GM20431 (cell line): Measurements from ENCODE around the gene HGF.
"Not testable (repeated sequence)": the region's sequence is repeated elsewhere in the genome, so short reads cannot be mapped to it uniquely, and the experiment has no call there.

Experiments used
- in situ Hi-C: fragments of 300-500 bp; cut with MseI, MboI; formaldehyde crosslinking; loops from one replicate; pipeline ENCODE4 v1.15.0; 2020; ENCODE audit warnings: low sequenced_read_pairs; ENCODE audit not compliant: unreplicated experiment

HGF gene

DNA sequence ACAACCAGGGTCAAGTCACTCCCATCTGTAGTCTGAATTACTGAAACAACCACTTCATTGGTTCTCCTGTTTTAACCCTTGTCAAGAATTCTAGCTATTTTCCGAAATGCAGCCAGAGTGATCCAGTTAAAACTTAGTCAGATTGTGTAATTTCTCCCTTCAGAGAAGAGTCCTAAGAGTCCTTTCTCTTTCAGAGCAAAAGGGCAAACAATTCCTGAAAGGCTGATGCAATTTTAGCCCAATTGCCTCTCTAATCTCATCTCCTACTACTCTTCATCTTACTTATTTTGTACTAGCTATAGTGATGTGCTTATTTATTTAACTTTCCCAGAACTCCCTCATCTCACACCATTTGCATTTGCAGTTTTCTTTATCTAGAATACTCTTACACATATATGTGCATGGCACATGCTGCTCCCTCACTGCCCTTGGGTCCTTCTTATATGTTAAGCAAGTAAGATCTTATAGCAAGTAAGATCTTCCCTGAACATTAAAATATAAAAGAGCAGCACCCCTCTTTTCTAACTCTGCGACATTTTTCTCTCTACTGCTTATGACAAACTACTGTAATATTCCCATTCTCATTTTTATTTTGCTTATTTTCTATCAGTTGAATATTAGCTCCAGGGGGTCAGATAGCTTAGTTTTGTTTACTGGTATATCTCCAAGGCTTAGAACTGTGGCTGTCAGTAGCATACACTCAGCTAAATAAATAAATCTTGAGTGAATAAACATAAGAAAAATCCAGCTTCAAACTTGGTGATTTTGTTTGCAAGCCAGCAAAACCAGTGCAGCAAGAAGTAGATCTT lies 44.6 kb downstream of the HGF start:
- in situ Hi-C loops, result no loop called here

- in situ Hi-C loops, result not testable (repeated sequence)
Measured at GRCh38 chr7:81722250-81722649, 47.6 kb downstream of the HGF start.

- in situ Hi-C loops, result no loop called here
Measured at GRCh38 chr7:81721437-81721836, 48.4 kb downstream of the HGF start.

DNA sequence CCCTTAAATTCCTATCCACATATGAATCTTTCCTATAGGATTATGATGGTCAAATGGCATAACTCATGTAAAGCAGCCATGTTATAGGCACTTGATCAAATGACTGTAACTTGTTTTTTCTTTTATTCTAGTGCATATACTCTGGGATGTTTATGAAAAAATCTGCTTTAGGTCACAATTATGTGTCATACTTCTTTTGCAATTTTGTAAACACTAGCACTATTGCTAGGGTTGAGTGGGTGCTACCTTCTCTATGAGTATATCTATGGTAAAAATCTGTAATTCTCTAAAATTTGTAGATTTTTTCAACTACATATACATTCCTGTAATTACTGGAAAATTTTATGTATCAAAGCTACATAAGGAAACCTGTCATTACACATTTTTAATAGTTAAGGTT lies 50.0 kb downstream of the HGF start:
- in situ Hi-C loops, result no loop called here

DNA sequence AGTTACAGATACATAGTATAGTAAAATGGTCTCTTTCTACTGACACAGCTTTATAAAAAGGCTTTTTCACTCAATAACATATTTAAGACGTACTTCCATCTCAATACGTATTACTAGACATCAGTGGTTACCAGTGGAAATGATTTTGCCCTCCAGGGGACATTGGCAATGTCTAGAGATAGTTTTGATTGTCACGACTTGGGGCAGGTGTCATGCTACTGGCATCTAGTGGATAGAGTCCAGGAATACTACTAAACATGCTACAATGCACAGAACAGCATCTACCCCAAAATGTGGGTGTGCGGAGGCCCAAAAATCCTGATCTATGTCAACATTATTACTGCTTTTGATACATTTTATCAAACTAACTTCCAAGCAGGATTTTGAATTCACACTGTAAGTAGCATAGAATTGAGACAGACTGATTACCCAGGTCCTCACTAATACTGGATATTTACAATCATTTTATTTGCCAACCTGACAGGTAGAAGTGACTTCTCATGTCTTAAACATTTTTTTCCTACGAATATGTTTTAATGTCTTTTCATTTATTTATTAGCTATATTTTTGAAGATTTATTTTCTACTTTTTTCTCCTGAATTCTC lies 53.8 kb downstream of the HGF start:
- in situ Hi-C loops, result no loop called here

- in situ Hi-C loops, result no loop called here
Measured at GRCh38 chr7:81714306-81714705, 55.5 kb downstream of the HGF start.

DNA sequence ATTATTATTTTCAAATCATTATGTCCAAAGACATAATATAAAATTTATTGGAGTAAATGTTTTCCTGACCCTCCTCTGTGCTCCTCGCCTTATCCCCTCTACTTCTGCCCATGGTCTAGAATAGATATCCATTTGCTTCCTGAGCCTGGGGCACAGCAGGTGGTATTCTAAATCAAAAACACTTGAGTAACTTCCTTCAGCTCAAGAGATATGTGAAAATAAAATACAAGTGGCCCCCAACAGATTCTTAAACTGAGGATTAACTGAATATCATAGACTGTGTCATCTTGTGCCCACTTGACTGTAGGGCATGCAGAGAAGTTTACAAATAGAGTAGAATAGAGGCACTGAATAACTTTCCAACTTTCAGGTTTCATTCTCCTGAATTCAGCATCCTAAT lies 59.1 kb downstream of the HGF start:
- in situ Hi-C loops, result no loop called here

DNA sequence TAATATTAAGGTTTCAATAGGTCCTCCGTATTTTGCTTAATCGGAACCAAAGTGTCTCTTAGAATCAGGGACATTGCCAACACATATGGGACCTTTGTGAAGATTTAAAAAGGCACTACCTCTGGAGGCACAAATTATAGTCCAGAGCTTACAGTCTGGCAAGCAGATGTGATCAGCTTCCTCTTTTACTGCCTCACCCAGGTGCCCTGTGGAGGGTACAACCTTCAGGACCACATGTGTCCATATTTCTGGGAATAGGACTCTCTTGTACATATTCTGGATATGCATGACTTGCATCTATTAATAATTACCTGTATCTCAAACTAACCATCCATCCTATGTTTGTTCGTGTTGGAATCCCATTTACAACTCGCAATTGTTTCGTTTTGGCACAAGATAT lies 60.0 kb downstream of the HGF start:
- in situ Hi-C loops, result no loop called here

GRCh38 chr7:81707966-81708365 lies 61.9 kb downstream of the HGF start:
- in situ Hi-C loops, result no loop called here

DNA sequence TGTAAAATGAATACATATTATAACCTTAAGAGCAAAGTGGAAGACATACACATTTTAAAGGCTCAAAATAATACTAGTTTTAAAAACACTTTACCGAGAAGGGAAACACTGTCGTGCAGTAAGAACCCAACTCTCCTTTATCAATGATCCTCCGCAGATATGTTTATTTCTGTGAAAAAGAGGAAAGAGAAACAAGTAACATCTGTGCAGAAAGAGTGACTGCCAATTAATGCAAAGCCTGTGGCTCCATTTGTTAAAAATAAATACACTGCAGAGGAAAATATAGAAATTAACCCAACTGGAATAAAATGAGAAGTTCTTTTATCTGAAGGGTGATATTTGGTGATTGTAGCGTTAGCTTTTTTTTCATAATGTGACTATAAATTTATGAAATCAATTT lies 62.7 kb downstream of the HGF start:
- in situ Hi-C loops, result no loop called here

GRCh38 chr7:81705206-81705605 lies 64.6 kb downstream of the HGF start:
- in situ Hi-C loops, result no loop called here

- in situ Hi-C loops, result no loop called here
Measured at GRCh38 chr7:81704595-81704994, 65.3 kb downstream of the HGF start.

GRCh38 chr7:81698965-81699364 lies 70.9 kb downstream of the HGF start:
- in situ Hi-C loops, result no loop called here

GRCh38 chr7:81694711-81695110 lies 75.1 kb downstream of the HGF start:
- in situ Hi-C loops, result no loop called here

- in situ Hi-C loops, result no loop called here
Measured at GRCh38 chr7:81693894-81694293, 76.0 kb downstream of the HGF start.

- in situ Hi-C loops, result no loop called here
Measured at GRCh38 chr7:81693080-81693479, 76.8 kb downstream of the HGF start.

GRCh38 chr7:81692146-81692905 lies 77.5 kb downstream of the HGF start:
- in situ Hi-C loops, result no loop called here

DNA sequence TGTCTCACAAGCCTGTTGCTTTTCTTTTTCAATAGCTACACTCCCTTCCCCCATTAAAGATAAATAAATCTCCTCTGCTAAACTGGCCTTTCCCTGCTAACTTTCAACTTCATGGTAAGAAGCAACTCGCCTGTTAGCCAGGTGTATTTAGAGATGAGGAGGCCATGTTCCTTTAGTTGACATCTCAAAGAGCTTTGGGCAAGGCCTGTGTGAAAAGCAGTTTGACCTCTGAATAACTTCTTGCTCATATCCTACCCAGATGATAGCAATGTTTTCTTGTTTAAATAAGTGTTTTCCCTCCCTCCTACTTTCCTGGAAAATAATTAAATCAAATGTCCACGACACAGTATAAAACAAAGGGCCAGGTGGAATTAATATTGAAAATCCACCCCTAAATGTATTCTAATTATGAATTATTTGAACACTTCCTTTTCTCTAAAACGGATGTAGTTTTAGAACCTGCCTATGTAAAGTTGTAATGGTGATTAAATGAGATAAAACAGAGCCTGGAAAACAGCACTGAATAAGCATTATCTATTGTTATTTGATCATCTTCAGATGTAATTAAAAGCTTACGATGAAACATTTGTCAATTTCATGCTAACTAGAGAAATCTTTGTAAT lies 78.5 kb downstream of the HGF start:
- in situ Hi-C loops, result no loop called here

- in situ Hi-C loops, result no loop called here
Measured at GRCh38 chr7:81690688-81691087, 79.2 kb downstream of the HGF start.

DNA sequence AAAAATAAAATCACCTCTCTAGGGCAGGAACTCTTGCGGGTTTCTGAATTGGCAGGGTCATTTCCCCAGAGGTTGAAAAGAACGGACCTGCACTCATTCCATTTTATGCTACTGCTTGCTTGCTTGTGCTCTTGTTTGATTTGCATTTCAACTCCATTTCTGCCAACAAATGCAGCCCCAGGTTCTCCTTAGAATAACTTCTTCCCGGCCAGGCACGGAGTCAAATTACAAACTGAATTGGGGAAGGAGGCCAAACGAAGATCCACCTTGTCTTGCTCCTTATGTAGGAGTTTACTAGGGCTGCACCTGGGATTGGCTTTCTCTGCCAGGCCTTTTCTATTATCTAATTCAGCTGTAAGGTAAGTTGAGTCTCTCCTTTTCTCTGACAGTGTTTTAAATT lies 79.6 kb downstream of the HGF start:
- in situ Hi-C loops, result no loop called here
